Stimulated activated CD8-positive, alpha-beta memory T cell treated with anti-CD3 and anti-CD28 coated beads, Interleukin-12 subunit alpha, Interleukin-12 subunit beta, amount 100 ng/mL, for 24 hours (primary cell): Measurements from ENCODE around the gene AKT1.
"Not testable (repeated sequence)": the region's sequence is repeated elsewhere in the genome, so short reads cannot be mapped to it uniquely, and the experiment has no call there.

ENCODE experiments used
- DNase-seq: peaks from one replicate; pipeline ENCODE4 v3.0.0-alpha.2; 2020; ENCODE audit errors: extremely low read depth

Gene AKT1

GRCh38 chr14:104739026-104739425, 56.5 kb downstream of the AKT1 start:
- no peak for DNase-seq

- DNase-seq = no peak
These were observed 57.1 kb downstream of the AKT1 start for GRCh38 chr14:104738375-104739019.

DNA sequence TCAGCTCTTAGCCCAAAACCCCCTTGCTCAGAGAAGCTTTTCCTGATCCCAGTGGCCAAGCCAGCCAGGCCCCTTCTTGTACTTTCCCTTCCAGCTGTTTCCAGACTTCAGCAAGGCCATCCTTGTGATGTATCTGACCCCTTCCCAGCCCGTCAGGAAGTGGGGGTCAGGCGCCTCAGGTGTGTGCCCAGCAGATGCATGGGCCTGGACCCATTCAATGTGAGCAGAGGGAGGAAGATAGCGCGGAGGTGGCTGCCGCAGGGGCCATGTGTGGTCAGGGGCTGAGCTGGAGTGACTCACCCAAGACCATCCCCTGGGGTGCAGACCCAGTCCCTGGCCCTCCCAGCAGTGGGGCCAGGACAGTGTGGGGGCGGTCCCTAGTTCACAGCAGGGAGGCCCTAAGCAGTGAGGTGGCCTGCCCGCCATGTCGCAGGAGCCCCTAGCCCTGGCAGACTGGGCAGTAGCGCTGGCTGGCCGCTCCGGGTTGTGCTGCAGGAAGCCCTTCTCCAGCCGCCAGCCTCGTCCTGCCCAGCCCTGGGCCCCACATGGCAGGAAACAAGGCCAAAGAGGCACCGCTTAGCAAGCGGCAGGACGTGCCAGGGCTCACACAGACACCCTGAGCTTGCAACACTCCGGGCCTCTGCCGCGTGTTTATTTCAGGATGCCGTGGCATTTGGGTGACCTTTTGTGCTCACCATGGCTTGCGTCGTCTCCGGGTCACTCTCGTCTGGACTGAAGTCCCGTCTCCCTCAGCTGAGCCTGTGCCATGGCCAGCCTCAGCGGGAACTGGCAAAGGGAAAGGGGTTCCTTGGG, 59.5 kb downstream of the AKT1 start:
- DNase-seq = no peak

DNA sequence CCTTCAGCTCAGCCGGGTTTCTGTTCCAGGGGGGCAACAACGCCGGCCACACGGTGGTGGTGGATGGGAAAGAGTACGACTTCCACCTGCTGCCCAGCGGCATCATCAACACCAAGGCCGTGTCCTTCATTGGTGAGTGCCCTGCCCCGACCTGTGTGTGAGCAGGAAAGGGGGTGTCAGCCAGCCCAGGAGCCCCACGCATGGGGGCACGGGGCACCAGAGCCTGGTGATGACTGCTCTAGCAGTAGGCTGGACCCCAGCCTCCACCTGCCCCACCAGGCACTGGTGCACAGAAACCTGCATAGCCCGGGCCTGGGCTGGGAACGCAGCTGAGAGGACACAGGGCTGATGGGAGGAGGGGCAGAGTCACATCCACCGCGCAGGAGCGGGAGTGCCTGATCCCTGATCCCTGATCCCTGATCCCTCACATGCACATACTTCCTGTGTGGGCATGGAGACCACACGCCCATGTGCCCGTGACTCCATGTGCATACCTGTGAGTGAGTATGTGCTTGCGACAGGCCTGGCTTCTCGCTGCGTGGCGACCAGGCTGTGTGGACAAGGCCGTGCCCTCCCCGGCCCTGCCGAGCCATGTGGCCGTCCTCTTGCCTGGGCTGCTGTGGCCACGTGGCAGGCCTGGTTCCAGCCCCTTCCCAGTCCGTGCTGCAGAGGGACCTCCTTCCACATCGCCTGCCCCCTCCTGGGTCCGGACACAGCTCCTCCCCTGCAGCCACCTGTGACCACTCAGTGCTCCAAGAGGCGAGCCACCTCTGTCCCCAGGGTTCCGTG, 60.4 kb downstream of the AKT1 start:
- DNase-seq = no peak

GRCh38 chr14:104734601-104734990, 61.0 kb downstream of the AKT1 start:
- DNase-seq = no peak

DNA sequence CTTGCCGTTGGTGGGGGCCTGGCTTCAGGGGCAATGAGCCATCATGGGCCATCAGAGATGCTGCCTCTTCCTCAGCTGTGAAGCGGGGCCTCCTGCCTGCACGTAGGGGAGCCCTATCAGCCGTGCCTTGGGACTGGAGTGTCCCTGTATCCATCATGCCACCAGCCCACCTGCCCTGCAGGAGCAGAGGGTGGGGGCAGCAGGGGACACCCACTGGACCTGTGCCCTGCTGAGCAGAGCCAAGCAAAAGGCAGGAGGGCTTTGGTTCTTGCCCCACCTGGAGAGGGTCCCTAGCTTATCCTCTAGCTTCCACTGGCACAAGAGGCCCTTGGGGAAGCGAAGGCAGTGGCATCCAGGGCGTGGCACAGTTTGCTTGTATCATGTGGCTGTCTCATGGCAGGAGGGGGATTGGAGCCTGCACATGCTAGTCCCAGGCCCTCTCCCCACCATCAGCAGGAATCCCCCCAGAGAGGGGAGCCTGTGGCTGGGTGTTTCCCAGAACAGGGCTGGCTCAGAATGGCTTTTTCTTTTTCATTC, 61.4 kb downstream of the AKT1 start:
- DNase-seq = no peak

DNA sequence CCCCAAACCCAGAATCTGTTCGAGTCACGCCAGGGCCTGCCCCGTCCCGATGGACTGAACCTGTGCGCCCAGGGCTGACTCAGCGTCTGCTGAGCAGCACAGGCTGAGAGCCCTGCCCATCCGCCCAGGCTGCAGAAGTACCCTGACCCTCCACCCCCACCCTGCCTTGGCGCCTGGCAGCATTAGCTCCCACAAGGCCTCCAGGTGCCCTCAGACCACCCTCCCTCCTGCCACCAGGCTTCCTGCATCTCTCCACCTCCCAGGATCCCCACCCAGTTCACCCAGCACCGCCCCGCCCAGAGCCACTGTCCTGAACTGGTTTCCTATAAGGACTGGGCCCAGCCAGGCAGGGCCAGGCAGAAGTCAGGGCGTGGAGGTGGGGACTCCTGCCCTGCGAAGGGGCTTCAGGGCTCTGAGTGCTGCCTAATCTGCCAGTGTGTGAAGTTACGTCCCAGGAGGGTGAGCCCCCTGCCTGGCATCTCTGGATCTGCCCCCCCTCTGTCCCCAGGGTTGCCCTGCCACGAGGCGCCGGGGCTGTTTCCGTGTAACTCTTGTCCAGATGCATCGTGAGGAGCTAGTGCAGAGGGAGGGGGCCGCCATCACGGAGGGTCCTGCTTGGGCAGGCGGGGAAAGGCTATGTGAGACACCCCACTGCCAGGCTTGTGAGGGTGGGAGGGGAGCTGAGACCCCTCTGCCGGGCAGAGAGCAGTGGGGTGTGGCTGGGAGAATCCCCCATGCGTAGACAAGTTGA, 62.4 kb downstream of the AKT1 start:
- DNase-seq = no peak

DNA sequence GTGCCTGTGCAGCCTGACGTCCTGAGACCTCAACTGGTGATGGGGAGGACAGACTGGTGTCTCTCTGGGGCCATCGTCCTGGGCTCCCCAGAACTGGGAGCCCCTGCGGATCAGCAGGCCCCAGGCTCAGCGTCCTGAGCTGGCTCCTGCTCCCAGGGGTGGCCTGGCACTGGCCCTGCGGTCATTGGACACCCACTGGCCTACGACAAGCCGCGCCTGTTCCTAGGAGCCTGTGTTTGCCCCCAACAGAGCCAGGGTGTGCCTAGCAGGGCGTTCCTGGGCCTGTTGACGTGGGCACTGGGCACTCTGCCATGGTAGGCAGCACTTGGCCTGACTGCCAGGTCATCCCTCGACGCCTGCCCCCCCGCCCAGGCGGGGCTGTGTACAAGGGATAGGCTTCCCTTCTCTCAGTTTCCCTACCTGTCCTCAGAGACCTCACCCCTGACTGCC, 63.2 kb downstream of the AKT1 start:
- DNase-seq = no peak

DNA sequence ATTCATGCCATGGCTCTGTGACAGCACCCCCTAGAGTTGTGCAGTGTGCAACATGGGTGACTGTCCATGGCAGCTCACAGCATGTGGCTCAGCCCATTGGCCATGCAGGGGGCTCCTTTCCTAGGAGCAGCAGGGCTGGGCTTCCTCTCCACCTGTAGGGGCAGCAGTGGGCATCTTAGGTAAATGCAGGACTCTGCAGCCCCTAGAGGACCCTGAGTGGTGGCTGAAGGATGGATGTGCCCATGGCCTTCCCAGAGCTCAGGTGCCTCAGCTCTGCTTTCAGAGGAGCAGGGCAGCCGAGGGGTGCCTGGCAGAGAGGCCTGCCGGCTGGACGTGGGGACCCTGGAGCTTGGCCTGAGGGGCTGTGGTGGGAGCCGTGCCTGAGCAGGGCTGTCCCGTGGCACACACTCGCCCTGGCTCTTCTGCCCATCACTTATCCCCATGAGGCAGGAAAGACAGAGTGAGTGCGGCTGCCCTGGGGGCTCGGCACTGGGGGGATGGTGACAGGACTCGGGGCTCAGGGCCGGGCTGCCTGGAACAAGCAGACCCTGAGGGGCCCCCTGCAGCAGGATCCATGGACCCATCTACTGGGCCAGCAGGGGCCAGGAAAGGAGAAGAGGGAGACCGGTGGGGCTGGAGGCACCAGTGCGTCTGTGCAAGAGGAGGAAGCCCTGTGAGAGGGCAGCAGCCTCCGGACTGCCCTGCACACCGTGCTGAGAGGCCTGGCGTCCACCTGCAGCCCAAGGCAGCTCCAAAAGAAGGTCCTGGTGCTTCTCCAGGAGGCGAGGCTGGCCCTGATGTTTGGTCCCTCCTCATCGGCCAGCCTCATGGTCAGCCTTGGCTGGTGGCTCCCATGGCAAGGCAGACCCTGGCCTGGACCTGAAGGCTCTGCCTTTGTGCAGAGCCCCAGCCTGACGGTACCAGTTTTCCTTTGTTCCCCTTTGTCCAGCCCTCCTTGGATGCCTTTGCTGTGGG, 63.9 kb downstream of the AKT1 start:
- no peak for DNase-seq

- DNase-seq = no peak
These were observed 65.1 kb downstream of the AKT1 start for GRCh38 chr14:104730487-104730886.

GRCh38 chr14:104729835-104730181, 65.7 kb downstream of the AKT1 start:
- no peak for DNase-seq

GRCh38 chr14:104729176-104729834, 66.2 kb downstream of the AKT1 start:
- not testable (repeated sequence) for DNase-seq

- no peak for DNase-seq
These were observed 66.9 kb downstream of the AKT1 start for GRCh38 chr14:104728631-104729030.

- no peak for DNase-seq
These were observed 68.7 kb downstream of the AKT1 start for GRCh38 chr14:104726600-104727451.

DNA sequence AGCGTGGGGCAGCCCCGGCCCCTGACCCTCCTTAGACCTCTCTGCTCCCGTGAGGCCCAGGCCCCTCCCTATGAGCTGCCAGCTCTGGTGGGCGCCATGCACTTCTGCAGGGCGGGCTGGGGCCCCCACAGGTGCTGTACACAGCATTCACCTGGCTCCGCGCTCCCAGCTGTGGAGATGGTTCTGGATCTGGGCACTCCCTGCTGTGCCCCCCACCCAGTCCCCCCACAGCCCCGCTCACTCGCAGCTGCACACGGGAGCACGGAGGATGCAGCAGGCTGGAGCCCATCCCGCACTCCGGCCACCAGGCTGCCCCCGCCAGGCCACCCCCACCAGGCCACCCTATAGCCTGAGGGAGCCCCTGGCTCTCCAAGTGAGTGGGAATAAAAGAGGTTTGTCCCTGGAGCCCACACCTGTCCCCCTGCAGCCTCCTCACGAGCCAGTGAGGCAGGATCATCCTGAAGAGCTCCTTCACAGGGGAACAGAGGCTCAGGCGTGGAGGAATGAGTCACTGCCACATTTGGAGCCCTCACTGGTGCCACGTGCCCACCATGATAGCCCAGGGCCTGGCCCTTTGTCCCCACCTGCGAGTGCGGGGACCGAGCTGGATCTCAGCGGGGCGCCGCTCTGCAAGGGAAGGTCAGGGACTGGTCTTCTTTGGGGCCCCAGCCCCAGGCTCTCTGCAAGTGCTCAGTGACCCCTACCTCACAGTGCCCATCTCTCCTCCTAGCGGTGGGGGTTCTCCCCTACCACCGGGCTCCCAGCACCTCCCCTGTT, 69.6 kb downstream of the AKT1 start:
- no peak for DNase-seq

GRCh38 chr14:104724981-104725771, 70.4 kb downstream of the AKT1 start:
- DNase-seq = no peak

- DNase-seq = no peak
These were observed 71.1 kb downstream of the AKT1 start for GRCh38 chr14:104724407-104724980.
